IMR-90 (cell line): ENCODE data around the gene RNF31. TPM values are rescaled to one million over a fixed set of nuclear protein-coding genes. Genes with fewer than 3 reads are reported as not detected.

Experiments
- ATAC-seq: fragments of 200-7000 bp; cut with Tn5 transposase; 2 replicates; pipeline ENCODE4 v1.9.1; 2020; ENCODE audit warnings: low read depth, mild to moderate bottlenecking, moderate library complexity
- BruUV-seq: library from RNA; stranded (reverse); fragments of 400-500 nt; replicated peaks from 2 replicates; lab custom pipeline; 2021; lab: Mats Ljungman, UMichigan
- CTCF ChIA-PET: fragments of 300-600 bp; formaldehyde crosslinking; extraction: SDS; loops from one replicate; lab custom pipeline; 2021; ENCODE audit warnings: antibody characterized with exemption; lab: Yijun Ruan, JAX
- POLR2A ChIA-PET: fragments of 300-600 bp; sonication (Branson Sonifier 250); formaldehyde crosslinking; loops from one replicate; lab custom pipeline; 2022; ENCODE audit warnings: antibody characterized with exemption; ENCODE audit not compliant: unreplicated experiment; lab: Charles Lee
- DNase-seq: peaks from one replicate; pipeline ENCODE4 v3.0.0; 2013
- H2AFZ ChIP-seq: replicated peaks from 2 replicates; pipeline ENCODE3; 2013; ENCODE audit warnings: low read length, mild to moderate bottlenecking; ENCODE audit not compliant: poor library complexity
- H2AK5ac ChIP-seq: 2 replicates; pipeline ENCODE4 v1.6.1; 2013; ENCODE audit warnings: low read depth, low read length, inconsistent platforms
- H2AK9ac ChIP-seq: replicated peaks from 2 replicates; pipeline ENCODE3; 2013; ENCODE audit warnings: mild to moderate bottlenecking, low read depth, low read length, moderate library complexity; ENCODE audit not compliant: poor library complexity
- H2BK120ac ChIP-seq: 2 replicates; pipeline ENCODE4 v1.6.1; 2013; ENCODE audit warnings: low read depth, low read length, inconsistent platforms
- H2BK15ac ChIP-seq: 3 replicates; pipeline ENCODE4 v1.6.1; 2013; ENCODE audit warnings: low read depth, low read length, inconsistent platforms
- H2BK20ac ChIP-seq: 2 replicates; pipeline ENCODE4 v1.6.1; 2013; ENCODE audit warnings: low read depth, mild to moderate bottlenecking, inconsistent platforms, low read length, moderate library complexity
- H2BK5ac ChIP-seq: 2 replicates; pipeline ENCODE4 v1.6.1; 2013; ENCODE audit warnings: mild to moderate bottlenecking, low read depth, low read length, inconsistent platforms; ENCODE audit not compliant: poor library complexity, severe bottlenecking
- H3K14ac ChIP-seq: replicated peaks from 2 replicates; pipeline ENCODE4 v1.6.1; 2013; ENCODE audit warnings: low read depth, low read length, inconsistent platforms
- H3K18ac ChIP-seq: 2 replicates; pipeline ENCODE4 v1.6.1; 2013; ENCODE audit warnings: low read depth, low read length, control low read depth
- H3K23ac ChIP-seq: 2 replicates; pipeline ENCODE4 v1.6.1; 2013; ENCODE audit warnings: low read depth, low read length, inconsistent platforms
- H3K27ac ChIP-seq: 2 replicates; pipeline ENCODE4 v1.5.1; 2013; ENCODE audit warnings: mild to moderate bottlenecking, control low read depth, low read length; ENCODE audit not compliant: insufficient read depth
- H3K27me3 ChIP-seq: 2 replicates; pipeline ENCODE4 v1.6.1; 2013; ENCODE audit warnings: low read length; ENCODE audit not compliant: control insufficient read depth, insufficient read depth
- H3K36me3 ChIP-seq: 2 replicates; pipeline ENCODE4 v1.6.1; 2013; ENCODE audit warnings: low read length, mixed read lengths; ENCODE audit not compliant: control insufficient read depth, insufficient read depth
- H3K4ac ChIP-seq: 2 replicates; pipeline ENCODE4 v1.6.1; 2013; ENCODE audit warnings: low read depth, low read length, inconsistent platforms
- H3K4me1 ChIP-seq: 2 replicates; pipeline ENCODE4 v1.6.1; 2013; ENCODE audit warnings: low read length, mixed read lengths; ENCODE audit not compliant: control insufficient read depth, insufficient read depth
- H3K4me2 ChIP-seq: 2 replicates; pipeline ENCODE4 v1.6.1; 2013; ENCODE audit warnings: low read depth, mild to moderate bottlenecking, control low read depth, low read length, moderate library complexity
- H3K4me3 ChIP-seq: 2 replicates; pipeline ENCODE4 v1.5.1; 2013; ENCODE audit warnings: low read depth, mild to moderate bottlenecking, control low read depth, low read length, moderate library complexity; ENCODE audit not compliant: insufficient read depth
- H3K56ac ChIP-seq: 2 replicates; pipeline ENCODE4 v1.6.1; 2013; ENCODE audit warnings: low read length, inconsistent platforms; ENCODE audit not compliant: insufficient read depth; ENCODE audit errors: extremely low read depth
- H3K79me1 ChIP-seq, 2 experiments: 2 replicates each; pipeline ENCODE4 v1.6.1; 2013; ENCODE audit warnings: low read length in 2 of 2, inconsistent platforms in 1 of 2, low read depth in 1 of 2
- H3K9ac ChIP-seq: 2 replicates; pipeline ENCODE4 v1.6.1; 2013; ENCODE audit warnings: low read depth, low read length, control low read depth
- H3K9me1 ChIP-seq: 2 replicates; pipeline ENCODE4 v1.6.1; 2013; ENCODE audit warnings: low read length, inconsistent platforms; ENCODE audit not compliant: insufficient read depth
- H3K9me3 ChIP-seq: 2 replicates; pipeline ENCODE4 v1.6.1; 2013; ENCODE audit warnings: low read length; ENCODE audit not compliant: control insufficient read depth, insufficient read depth
- H4K20me1 ChIP-seq: 2 replicates; pipeline ENCODE4 v1.6.1; 2013; ENCODE audit warnings: low read length, inconsistent platforms; ENCODE audit not compliant: insufficient read depth
- H4K5ac ChIP-seq: 2 replicates; pipeline ENCODE4 v1.6.1; 2013; ENCODE audit warnings: mild to moderate bottlenecking, low read depth, low read length, control low read depth
- H4K8ac ChIP-seq, 2 experiments: 2 replicates each; pipeline ENCODE4 v1.6.1; 2013; ENCODE audit warnings: low read depth in 2 of 2, low read length in 2 of 2, control low read depth in 1 of 2, inconsistent platforms in 1 of 2
- H4K91ac ChIP-seq: 2 replicates; pipeline ENCODE4 v1.6.1; 2013; ENCODE audit warnings: low read depth, low read length, inconsistent platforms; ENCODE audit not compliant: insufficient read depth
- NFE2L2 ChIP-seq: fragments of 150-350 bp; IDR thresholded peaks from 2 replicates; pipeline ENCODE4 v1.6.1; 2016; ENCODE audit warnings: low read depth, mild to moderate bottlenecking, low read length
- RAD21 ChIP-seq: IDR thresholded peaks from 2 replicates; pipeline ENCODE4 v1.6.1; 2012; ENCODE audit warnings: low read length, improper control_type of control experiment
- WGBS, 2 experiments: methylation state at CpG; one replicate each; pipeline versions ENCODE4 v1.1.5 to v1.1.7; 2013; ENCODE audit warnings: missing lambda C conversion rate in 2 of 2; ENCODE audit not compliant: insufficient read length in 1 of 2; ENCODE audit errors: extremely low coverage in 2 of 2; 5-methylcytosine and 5-hydroxymethylcytosine counted together
- dilution Hi-C: fragments of 300-500 bp; cut with HindIII; formaldehyde crosslinking; loops from one replicate; pipeline ENCODE4 v1.14.3; 2018; ENCODE audit warnings: low sequenced_read_pairs; ENCODE audit not compliant: unreplicated experiment
- in situ Hi-C: fragments of 300-500 bp; cut with MboI; formaldehyde crosslinking; loops from 3 replicates; pipeline ENCODE4 v1.14.3; 2019; ENCODE audit warnings: low sequenced_read_pairs, inconsistent platforms, mixed read lengths
- intact Hi-C: fragments of 100-400 bp; cut with micrococcal nuclease; formaldehyde crosslinking; loops from 2 replicates; pipeline ENCODE4 v1.10.0; 2022
- polyA plus RNA-seq, 3 experiments: library from polyadenylated mRNA; depleted of rRNA; stranded (reverse); fragments of >200 nt; gene quantifications; 2 replicates each; pipeline ENCODE4 v1.2.3, GENCODE V29; 2012; ENCODE audit warnings: low replicate concordance in 1 of 3
- total RNA-seq: library from RNA; depleted of rRNA; stranded (reverse); fragments of >200 nt; gene quantifications from 2 replicates; pipeline ENCODE4 v1.2.3, GENCODE V29; 2012
- TF ChIP-seq, protein P1 (sequence below): conservative IDR thresholded peaks from 2 replicates; pipeline ENCODE4 v1.5.1; 2012; ENCODE audit warnings: mild to moderate bottlenecking, low read depth, low read length, improper control_type of control experiment

Gene RNF31
- total and polyA plus RNA-seq, 2 of the 4 experiments (the other 2 are of a cell fraction): 31.6 to 37.5 TPM

DNA sequence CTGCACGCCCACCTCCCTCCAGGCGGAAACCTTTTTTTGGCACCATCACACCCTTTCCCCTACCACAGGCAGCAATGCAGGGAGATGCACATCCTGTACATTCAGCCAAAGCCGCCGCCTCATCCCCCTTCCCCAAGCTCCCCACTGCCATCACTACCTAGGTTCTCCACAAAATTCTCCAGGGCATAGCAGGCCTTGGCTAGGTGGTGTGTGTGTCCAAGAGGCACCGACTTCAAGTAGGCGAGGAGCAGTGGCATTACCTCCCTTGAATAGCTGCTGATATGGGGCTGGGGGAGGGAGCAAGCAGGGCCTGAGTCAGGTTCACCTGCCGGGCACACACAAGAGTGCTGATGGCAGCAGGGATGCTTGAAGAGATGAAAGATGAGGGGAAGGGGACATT, 37.7 kb downstream of the RNF31 start:
- CTCF ChIA-PET: no interaction called here

More for the DNA sequence above, 37.7 kb downstream of the RNF31 start:
- H3K23ac ChIP-seq: no peak overlapping the region
- no peak overlapping the region for H2AFZ ChIP-seq
- no peak overlapping the region for H2BK5ac ChIP-seq
- H3K4me3 ChIP-seq: no peak overlapping the region
- BruUV-seq: no TSS peak
- H3K56ac ChIP-seq: no peak overlapping the region
- no peak overlapping the region for H2BK120ac ChIP-seq
- H3K36me3 ChIP-seq: peaks cover 63% of the 10 kb centered on the region
- no peak overlapping the region for H2BK20ac ChIP-seq
- H3K27me3 ChIP-seq: no peaks in the 10 kb centered on the region
- H2AK5ac ChIP-seq: no peak overlapping the region
- H3K27ac ChIP-seq: no peak overlapping the region
- H4K5ac ChIP-seq: no peak overlapping the region
- TF ChIP-seq, protein P1, sequence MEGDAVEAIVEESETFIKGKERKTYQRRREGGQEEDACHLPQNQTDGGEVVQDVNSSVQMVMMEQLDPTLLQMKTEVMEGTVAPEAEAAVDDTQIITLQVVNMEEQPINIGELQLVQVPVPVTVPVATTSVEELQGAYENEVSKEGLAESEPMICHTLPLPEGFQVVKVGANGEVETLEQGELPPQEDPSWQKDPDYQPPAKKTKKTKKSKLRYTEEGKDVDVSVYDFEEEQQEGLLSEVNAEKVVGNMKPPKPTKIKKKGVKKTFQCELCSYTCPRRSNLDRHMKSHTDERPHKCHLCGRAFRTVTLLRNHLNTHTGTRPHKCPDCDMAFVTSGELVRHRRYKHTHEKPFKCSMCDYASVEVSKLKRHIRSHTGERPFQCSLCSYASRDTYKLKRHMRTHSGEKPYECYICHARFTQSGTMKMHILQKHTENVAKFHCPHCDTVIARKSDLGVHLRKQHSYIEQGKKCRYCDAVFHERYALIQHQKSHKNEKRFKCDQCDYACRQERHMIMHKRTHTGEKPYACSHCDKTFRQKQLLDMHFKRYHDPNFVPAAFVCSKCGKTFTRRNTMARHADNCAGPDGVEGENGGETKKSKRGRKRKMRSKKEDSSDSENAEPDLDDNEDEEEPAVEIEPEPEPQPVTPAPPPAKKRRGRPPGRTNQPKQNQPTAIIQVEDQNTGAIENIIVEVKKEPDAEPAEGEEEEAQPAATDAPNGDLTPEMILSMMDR: no peak
- TF ChIP-seq RAD21 (no peak), NFE2L2 (no peak)
- H3K18ac ChIP-seq: no peak overlapping the region
- no peak overlapping the region for H3K14ac ChIP-seq
- H3K9ac ChIP-seq: no peak overlapping the region
- in situ Hi-C loops: no loop called here
- no peak overlapping the region for H4K91ac ChIP-seq
- H3K4me2 ChIP-seq: no peak overlapping the region
- H3K9me1 ChIP-seq: peaks cover 18% of the 10 kb centered on the region
- H3K9me3 ChIP-seq: no peaks in the 10 kb centered on the region
- peaks cover 4% of the 10 kb centered on the region for H3K4me1 ChIP-seq
- intact Hi-C loops: no loop called here
- ATAC-seq (no peak), DNase-seq (no peak)
- POLR2A ChIA-PET: no interaction called here
- H3K79me1 ChIP-seq: peaks cover 13 to 43% of the 10 kb centered on the region in 2 experiments
- H2AK9ac ChIP-seq: no peak overlapping the region
- no peaks in the 10 kb centered on the region for H4K20me1 ChIP-seq
- H3K4ac ChIP-seq: no peak overlapping the region
- H2BK15ac ChIP-seq: no peak overlapping the region
- dilution Hi-C loops: no loop called here
- H4K8ac ChIP-seq: no peak overlapping the region
- 94% methylated on average over 3 of the region's 7 CpGs; no CpG with 5 or more reads in 1 of the 2 experiments for WGBS, 2 experiments
